Uterus (tissue), 4 donors: ENCODE results near the gene C8A. TPM values are rescaled to one million over a fixed set of nuclear protein-coding genes. Genes with fewer than 3 reads are reported as not detected.

Experiments used
- DNase-seq, 2 donors: peaks; one replicate each; pipeline ENCODE4 v3.0.0-alpha.2; 2019 to 2020
- H3K27ac ChIP-seq, 2 donors: fragments of 200-600 bp; sonication (generic); 1 replicate in 1 of 2; 2 replicates in 1 of 2; pipeline ENCODE4 v1.5.1; 2016 to 2018
- H3K27me3 ChIP-seq, 2 donors: fragments of 200-600 bp; sonication (generic); one replicate each; pipeline ENCODE4 v1.5.1; 2018 to 2019; ENCODE audit warnings: control low read depth in 1 of 2
- H3K36me3 ChIP-seq, 2 donors: fragments of 200-600 bp; sonication (generic); one replicate each; pipeline ENCODE4 v1.5.1; 2019; ENCODE audit warnings: control low read depth in 1 of 2
- H3K4me1 ChIP-seq, 2 donors: fragments of 200-600 bp; sonication (generic); one replicate each; pipeline ENCODE4 v1.5.1; 2018 to 2019; ENCODE audit warnings: control low read depth in 1 of 2
- H3K4me3 ChIP-seq, 2 donors: fragments of 200-600 bp; sonication (generic); 1 replicate in 1 of 2; 2 replicates in 1 of 2; pipeline ENCODE4 v1.5.1; 2018 to 2019; ENCODE audit warnings: mild to moderate bottlenecking in 1 of 2
- H3K9me3 ChIP-seq, 2 donors: fragments of 200-600 bp; sonication (generic); one replicate each; pipeline ENCODE4 v1.5.1; 2019; ENCODE audit warnings: control low read depth in 1 of 2
- CTCF ChIP-seq, 4 experiments: fragments of 200-600 bp in 2 of 4; fragments of 450-650 bp in 2 of 4; sonication (generic) in 2 of 4; IDR thresholded peaks; one replicate each; pipeline ENCODE4 v1.5.1; 2016 to 2019; ENCODE audit warnings: antibody characterized with exemption in 4 of 4, mild to moderate bottlenecking in 2 of 4, moderate library complexity in 1 of 4
- POLR2A ChIP-seq, 2 donors: fragments of 450-650 bp; IDR thresholded peaks; one replicate each; pipeline ENCODE4 v1.6.1; 2016; ENCODE audit warnings: antibody characterized with exemption in 2 of 2, mild to moderate bottlenecking in 1 of 2, moderate library complexity in 1 of 2
- intact Hi-C: fragments of 100-400 bp; cut with DNase I; formaldehyde crosslinking; loops from one replicate; pipeline ENCODE4 v1.15.1; 2023; ENCODE audit warnings: low total_unique reads
- total RNA-seq, 4 donors: library from RNA; depleted of rRNA in 3 of 4; stranded (reverse); fragments of >200 nt in 3 of 4; gene quantifications; one replicate each; pipeline versions ENCODE4 v1.1.0 to v1.2.4, GENCODE V29; 2014 to 2023
- donor health status: DM: yes; HTN: yes; CAD: no.

The C8A gene
- total RNA-seq, 4 donors from 2014 or later = not detected

GRCh38 chr1:56855190-56855589, 593 bp downstream of the C8A start:
- H3K27me3 ChIP-seq = peaks cover 0 to 4% of the 10 kb centered on the region in 2 donors
- H3K4me1 ChIP-seq = no peaks in the 10 kb centered on the region
- TF ChIP-seq POLR2A (IDR thresholded peaks at IDR 0.05) = no peak
- no peak for TF ChIP-seq CTCF (IDR thresholded peaks at IDR 0.05)
- no peak overlapping the region for H3K27ac ChIP-seq
- no peaks in the 10 kb centered on the region for H3K36me3 ChIP-seq
- no peaks in the 10 kb centered on the region for H3K9me3 ChIP-seq
- intact Hi-C loops = no loop called here
- no peak for DNase-seq
- H3K4me3 ChIP-seq = no peak overlapping the region

GRCh38 chr1:56856186-56856585, 1.6 kb downstream of the C8A start:
- TF ChIP-seq CTCF (IDR thresholded peaks at IDR 0.05) = no peak
- TF ChIP-seq POLR2A (IDR thresholded peaks at IDR 0.05) = no peak
- H3K4me3 ChIP-seq = no peak overlapping the region
- no peaks in the 10 kb centered on the region for H3K9me3 ChIP-seq
- no peak overlapping the region for H3K27ac ChIP-seq
- H3K36me3 ChIP-seq = no peaks in the 10 kb centered on the region
- no peaks in the 10 kb centered on the region for H3K4me1 ChIP-seq
- H3K27me3 ChIP-seq = peaks cover 0 to 4% of the 10 kb centered on the region in 2 donors
- DNase-seq = no peak
- intact Hi-C loops = no loop called here

- intact Hi-C loops = no loop called here
- Histone ChIP-seq H3K4me3 (no peak overlapping the region), H3K4me1 (no peaks in the 10 kb centered on the region), H3K9me3 (no peaks in the 10 kb centered on the region), H3K27ac (no peak overlapping the region), H3K27me3 (peaks cover 0 to 4% of the 10 kb centered on the region in 2 donors), H3K36me3 (no peaks in the 10 kb centered on the region)
- no peak for DNase-seq
- TF ChIP-seq CTCF (IDR thresholded peaks at IDR 0.05) (no peak), POLR2A (IDR thresholded peaks at IDR 0.05) (no peak)
Observed at GRCh38 chr1:56859287-56859686, 4.7 kb downstream of the C8A start.

GRCh38 chr1:56863265-56863992, 8.8 kb downstream of the C8A start:
- Histone ChIP-seq H3K36me3 (no peaks in the 10 kb centered on the region), H3K27me3 (no peaks in the 10 kb centered on the region), H3K27ac (no peak overlapping the region), H3K9me3 (no peaks in the 10 kb centered on the region), H3K4me3 (no peak overlapping the region), H3K4me1 (no peaks in the 10 kb centered on the region)
- intact Hi-C loops = no loop called here
- TF ChIP-seq CTCF (IDR thresholded peaks at IDR 0.05) = no peak
- no peak for TF ChIP-seq POLR2A (IDR thresholded peaks at IDR 0.05)
- DNase-seq = no peak

GRCh38 chr1:56864430-56864829, 9.8 kb downstream of the C8A start:
- no peak overlapping the region for H3K27ac ChIP-seq
- no peaks in the 10 kb centered on the region for H3K36me3 ChIP-seq
- no peaks in the 10 kb centered on the region for H3K4me1 ChIP-seq
- intact Hi-C loops = no loop called here
- no peak overlapping the region for H3K4me3 ChIP-seq
- no peaks in the 10 kb centered on the region for H3K9me3 ChIP-seq
- no peak for DNase-seq
- no peak for TF ChIP-seq CTCF (IDR thresholded peaks at IDR 0.05)
- no peak for TF ChIP-seq POLR2A (IDR thresholded peaks at IDR 0.05)
- H3K27me3 ChIP-seq = no peaks in the 10 kb centered on the region
